Sciatic nerve (tissue), 2 donors: ENCODE results near the gene RNU5B-1. TPM values are rescaled to one million over a fixed set of nuclear protein-coding genes. Genes with fewer than 3 reads are reported as not detected.

Experiments used
- ATAC-seq: fragments of 200-7000 bp; cut with Tn5 transposase; one replicate; pipeline ENCODE4 v1.9.1; 2020; ENCODE audit warnings: mild to moderate bottlenecking, moderate library complexity
- DNase-seq: peaks from one replicate; pipeline ENCODE4 v3.0.0-alpha.2; 2020; ENCODE audit warnings: low spot score
- intact Hi-C: fragments of 100-400 bp; cut with DNase I; formaldehyde crosslinking; loops from one replicate; pipeline ENCODE4 v1.14.2; 2022
- total RNA-seq: library from RNA; stranded (reverse); fragmentation: NEBNext Ultra II Directional; extraction: Animal tissue kit (Norgen Biotek cat#: 25700); gene quantifications from one replicate; pipeline ENCODE4 v1.2.1, GENCODE V29; 2021
- donor health status: DM: no; HTN: no; CAD: no.
- donor health status: DM: no; HTN: no; CAD: no.

RNU5B-1 gene
- total RNA-seq, 1 donor from 2014 or later, result 44.7 TPM

GRCh38 chr15:65286069-65286703, 18.3 kb upstream of the RNU5B-1 start:
- peak; percentile 70 for DNase-seq
- intact Hi-C loops, result no loop called here
- ATAC-seq, result peak; percentile 57

GRCh38 chr15:65286704-65287519, 17.6 kb upstream of the RNU5B-1 start, which contains the start of gene PARP16:
Gene PARP16, minus strand, starts transcription at chr15:65286883. Its CDS starts 457 bp downstream, at chr15:65286426.
- intact Hi-C loops, result no loop called here

DNA sequence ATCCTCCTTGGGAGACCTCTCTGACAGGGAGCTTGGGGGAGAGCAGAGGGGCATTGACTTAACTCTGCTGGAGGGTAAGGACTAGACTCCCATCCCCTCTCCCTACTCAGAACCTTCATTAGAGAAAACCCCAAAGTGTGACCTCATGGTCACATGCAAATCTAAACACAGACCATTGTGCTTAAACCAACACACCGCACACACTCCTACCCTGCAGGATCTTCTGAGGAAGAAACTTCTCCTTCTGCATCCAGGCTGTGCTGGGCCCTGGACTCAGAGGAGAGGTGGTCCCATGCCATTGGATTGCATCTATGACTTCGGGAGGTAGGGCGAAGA, 17.0 kb upstream of the RNU5B-1 start:
- DNase-seq, result no peak
- intact Hi-C loops, result no loop called here
- peak; percentile 11 for ATAC-seq

More at GRCh38 chr15:65286704-65287519, 17.6 kb upstream of the RNU5B-1 start, which contains the start of gene PARP16:
- ATAC-seq (peak; percentile 95), DNase-seq (peak; percentile 94)

- ATAC-seq (no peak), DNase-seq (no peak)
- intact Hi-C loops, result no loop called here
These were observed 15.1 kb upstream of the RNU5B-1 start for GRCh38 chr15:65289261-65289854.

DNA sequence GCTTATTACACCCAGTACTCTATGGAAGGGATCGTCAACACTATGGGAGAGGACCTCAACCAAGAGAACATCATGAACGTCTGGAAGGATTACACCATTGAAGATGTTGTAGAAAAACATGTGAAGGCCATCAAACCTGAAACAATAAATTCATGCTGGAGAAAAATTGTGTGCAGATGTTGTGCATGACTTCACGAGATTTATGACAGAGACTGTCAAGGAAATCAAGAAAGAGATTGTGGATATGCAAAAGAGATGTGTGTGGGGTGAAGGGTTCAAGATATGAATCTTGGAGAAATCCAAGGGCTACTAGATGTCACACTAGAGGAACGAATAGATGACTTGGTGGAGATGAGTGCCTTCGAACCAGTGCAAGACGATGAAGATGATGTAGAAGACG, 14.2 kb upstream of the RNU5B-1 start:
- ATAC-seq, result no peak
- intact Hi-C loops, result no loop called here
- DNase-seq, result no peak

DNA sequence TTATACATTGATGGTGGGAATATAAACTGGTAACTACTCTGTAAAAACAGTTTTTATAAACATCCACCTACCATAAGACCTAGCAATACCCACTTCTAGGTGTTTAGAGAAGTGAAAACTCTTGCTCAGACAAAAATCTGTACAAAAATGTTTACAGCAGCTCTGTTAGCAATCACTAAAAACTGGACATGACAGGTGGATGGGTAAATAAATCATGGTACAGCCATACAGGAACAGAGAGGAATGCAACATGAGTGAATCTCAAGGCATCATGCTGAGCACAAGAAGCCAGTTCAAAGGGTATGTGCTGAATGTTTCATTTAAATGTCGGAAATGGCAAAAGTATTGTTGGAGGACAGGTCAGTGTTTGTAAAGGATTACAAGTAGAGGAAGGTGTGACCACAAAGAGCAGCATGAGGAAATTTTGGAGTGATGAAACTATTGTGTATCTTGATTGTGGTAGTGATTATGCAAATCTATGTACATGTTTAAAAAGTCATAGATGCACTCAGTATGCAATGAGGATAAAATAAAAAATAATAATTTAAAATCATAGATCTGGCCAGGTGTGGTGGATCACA, 11.4 kb upstream of the RNU5B-1 start:
- ATAC-seq (no peak), DNase-seq (no peak)
- intact Hi-C loops, result no loop called here

- intact Hi-C loops, result no loop called here
- no peak for ATAC-seq
- DNase-seq, result no peak
These were observed 5.7 kb upstream of the RNU5B-1 start for GRCh38 chr15:65298731-65299130.

DNA sequence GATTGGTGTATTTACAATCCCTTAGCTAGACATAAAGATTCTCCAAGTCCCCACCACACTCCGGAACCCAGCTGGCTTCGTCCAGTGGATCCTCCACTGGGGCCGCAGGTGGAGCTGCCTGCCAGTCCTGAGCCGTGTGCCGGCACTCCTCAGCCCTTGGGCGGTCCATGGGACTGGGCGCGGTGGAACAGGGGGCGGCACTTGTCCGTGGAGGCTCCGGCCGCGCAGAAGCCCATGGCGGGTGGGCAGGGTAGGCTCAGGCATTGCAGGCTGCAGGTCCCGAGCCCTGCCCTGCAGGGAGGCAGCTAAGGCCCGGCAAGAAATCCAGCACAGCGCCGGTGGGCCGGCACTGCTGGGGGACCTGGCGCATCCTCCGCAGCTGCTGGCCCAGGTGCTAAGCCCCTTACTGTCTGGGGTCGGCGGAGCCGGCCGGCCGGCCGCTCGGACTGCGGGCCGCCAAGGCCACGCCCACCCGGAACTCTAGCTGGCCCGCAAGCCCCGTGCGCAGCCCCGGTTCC, 3.5 kb upstream of the RNU5B-1 start:
- intact Hi-C loops, result no loop called here
- DNase-seq, result no peak

DNA sequence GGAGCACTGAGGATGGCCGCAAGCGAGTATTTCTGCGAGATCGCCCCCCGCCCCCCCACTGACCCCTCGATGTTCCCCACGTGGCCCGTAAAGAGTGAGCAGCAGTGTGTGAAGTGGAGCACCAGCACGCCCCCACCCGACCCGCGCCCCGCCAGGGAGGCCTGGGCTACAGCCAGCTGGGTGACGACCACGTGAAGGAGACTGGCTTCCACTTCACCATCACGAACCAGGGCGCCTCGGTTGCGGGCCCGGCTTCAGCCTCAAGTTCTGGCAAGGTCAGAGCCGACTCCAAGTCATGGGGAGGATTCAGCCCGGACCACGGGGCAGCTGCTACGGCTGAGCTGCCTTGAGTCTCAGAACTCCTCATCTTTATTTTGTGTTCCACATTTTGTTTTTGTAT, 2.4 kb upstream of the RNU5B-1 start:
- ATAC-seq, result no peak
- no peak for DNase-seq
- intact Hi-C loops, result no loop called here

More for the DNA sequence above, 3.5 kb upstream of the RNU5B-1 start:
- no peak for ATAC-seq

DNA sequence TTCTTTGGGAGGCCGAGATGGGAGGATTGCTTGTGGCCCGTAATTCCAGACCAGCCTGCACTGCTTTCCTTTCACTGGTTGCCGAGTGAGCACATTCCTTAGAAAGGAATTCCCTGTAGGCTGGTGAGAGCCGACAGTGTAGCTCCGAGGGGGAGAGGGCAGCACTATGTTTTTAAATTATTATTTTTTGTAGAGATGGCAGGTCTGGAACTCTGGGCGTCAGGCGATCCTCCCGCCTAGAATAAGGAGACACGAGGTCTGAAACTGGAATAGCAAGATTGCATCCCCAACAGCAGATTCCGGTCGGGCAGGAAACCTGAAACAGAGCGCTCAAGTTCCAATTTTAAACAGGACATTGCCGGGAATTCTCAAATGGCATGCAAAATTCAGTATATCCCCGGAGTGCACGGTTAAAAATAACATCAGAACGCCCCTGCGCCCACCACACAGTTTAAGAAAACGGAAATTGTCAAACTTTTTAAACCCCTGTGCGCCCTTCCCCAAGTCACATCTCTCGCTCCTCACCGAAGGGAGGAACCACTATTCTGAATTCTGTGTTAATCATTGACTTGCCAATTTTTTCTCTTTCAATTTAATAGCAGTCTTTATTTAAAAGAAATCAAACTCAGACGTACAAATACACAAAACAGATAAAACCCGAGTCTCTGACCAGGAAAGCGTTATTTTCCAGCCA, 643 bp upstream of the RNU5B-1 start:
- ATAC-seq (peak; percentile 77), DNase-seq (no peak)
- intact Hi-C loops, result no loop called here

DNA sequence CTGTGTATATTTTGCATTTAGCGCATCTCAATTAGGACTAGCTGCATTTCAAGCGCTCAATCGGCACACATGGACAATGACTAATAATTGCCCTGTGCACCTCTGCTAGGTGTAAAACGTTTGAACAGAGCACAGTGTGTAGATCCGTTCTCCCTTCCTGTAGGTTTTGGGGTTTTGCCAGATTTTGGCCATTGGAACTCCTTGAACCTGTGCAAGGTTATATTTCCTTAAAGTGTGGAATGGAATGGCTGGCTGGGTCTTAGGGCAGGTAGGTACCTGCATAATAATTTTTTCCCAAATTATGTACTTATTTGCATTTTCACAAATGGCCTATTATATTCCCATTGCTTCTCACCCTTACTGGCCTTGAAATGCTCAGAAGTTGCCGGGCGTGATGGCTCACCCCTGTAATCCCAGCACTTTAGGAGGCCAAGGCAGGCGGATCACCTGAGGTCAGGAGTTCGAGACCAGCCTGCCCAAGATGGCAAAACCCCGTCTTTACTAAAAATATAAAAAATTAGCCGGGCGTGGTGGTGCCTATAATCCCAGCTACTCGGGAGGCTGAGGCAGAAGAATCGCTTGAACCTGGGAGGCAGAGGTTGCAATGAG, 777 bp downstream of the RNU5B-1 start:
- intact Hi-C loops, result no loop called here
- no peak for DNase-seq
- peak; percentile 11 for ATAC-seq

- ATAC-seq (no peak), DNase-seq (no peak)
- intact Hi-C loops, result no loop called here
These were observed 1.3 kb downstream of the RNU5B-1 start for GRCh38 chr15:65305776-65306175.

- no peak for ATAC-seq
- intact Hi-C loops, result no loop called here
- DNase-seq, result no peak
These were observed 2.1 kb downstream of the RNU5B-1 start for GRCh38 chr15:65306551-65306950.

DNA sequence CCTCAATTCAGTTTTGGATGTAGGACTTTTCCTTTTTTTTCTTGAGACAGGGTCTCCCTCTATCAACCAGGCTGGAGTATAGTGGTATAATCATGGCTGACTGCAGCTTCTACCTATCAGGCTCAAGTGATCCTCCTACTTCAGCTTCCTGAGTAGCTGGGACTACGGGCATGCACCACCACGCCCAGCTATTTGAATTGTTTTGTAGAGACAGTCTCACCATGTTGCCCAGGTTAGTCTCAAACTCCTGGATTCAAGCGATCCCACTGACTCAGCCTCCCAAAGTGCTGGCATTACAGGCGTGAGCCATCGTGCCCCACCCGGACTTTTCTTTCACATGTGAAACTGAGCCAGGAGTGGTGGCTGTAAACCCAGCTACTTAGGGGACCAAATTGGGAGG, 3.5 kb downstream of the RNU5B-1 start:
- DNase-seq, result no peak
- intact Hi-C loops, result no loop called here
- no peak for ATAC-seq

GRCh38 chr15:65309882-65310418, 5.5 kb downstream of the RNU5B-1 start:
- DNase-seq, result no peak
- intact Hi-C loops, result no loop called here
- ATAC-seq, result no peak

- DNase-seq (no peak), ATAC-seq (no peak)
- intact Hi-C loops, result no loop called here
These were observed 6.1 kb downstream of the RNU5B-1 start for GRCh38 chr15:65310431-65311137.

DNA sequence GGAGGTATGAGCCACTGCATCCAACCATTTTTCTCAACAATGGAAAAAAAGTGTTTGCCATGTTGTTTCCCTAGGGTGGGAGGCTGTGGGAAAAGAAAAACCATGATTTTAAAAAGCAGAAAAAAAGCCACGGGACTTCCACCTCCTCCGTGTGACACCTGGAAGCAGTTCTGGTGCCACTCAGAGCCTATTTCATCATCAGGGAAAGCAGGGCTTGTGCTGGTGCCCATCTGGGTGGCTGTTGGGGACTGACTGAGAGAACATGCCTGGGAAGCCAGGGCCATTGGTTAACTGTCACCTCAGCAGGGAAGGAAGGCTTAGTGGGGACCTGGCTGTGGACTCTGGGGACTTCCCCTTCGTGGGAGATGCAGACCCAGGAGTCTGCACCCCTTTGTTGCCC, 7.3 kb downstream of the RNU5B-1 start:
- ATAC-seq, result no peak
- intact Hi-C loops, result no loop called here
- no peak for DNase-seq

DNA sequence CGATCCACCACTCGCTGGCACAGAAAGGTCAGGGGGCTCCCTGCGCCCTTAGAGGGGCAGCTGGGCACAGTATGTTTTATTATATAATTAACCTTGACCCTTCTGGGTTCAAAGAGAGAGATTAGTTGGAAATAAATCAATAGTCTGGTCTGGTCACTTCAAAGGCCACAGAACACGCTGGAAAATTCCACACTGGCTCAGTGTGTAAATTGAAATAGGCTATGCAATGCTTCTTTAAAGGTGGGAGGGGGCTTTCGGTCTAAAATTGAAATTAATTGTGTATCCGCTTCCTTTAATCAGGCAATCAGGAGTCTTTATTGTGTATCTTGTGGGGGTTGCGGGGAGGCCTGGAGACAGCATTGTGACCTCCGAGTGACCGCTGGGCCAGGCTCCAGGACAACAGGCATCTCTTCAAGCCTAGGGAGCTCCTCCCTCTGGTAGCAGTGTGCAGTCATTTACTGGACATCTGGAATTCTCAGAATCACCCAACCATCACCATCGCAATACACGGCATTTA, 8.0 kb downstream of the RNU5B-1 start:
- ATAC-seq (peak; percentile 71), DNase-seq (no peak)
- intact Hi-C loops, result no loop called here
